Heart left ventricle (tissue), 16 donors: ENCODE data around the gene TFB1M. TPM values are rescaled to one million over a fixed set of nuclear protein-coding genes. Genes with fewer than 3 reads are reported as not detected.

ENCODE experiments used
- ATAC-seq, 4 donors: fragments of 200-7000 bp; cut with Tn5 transposase; one replicate each; pipeline ENCODE4 v1.9.1; 2020 to 2022; ENCODE audit warnings: moderate library complexity in 4 of 4, mild to moderate bottlenecking in 3 of 4, moderate number of reproducible peaks in 1 of 4
- DNase-seq, 5 donors: peaks; one replicate each; pipeline ENCODE4 v3.0.0-alpha.2; 2020
- H3K27ac ChIP-seq, 12 donors: fragments of 200-600 bp; sonication (generic) in 4 of 12; one replicate each; pipeline versions ENCODE4 v1.5.0 to v1.8.0; 2016 to 2022; ENCODE audit warnings: mild to moderate bottlenecking in 2 of 12
- H3K27me3 ChIP-seq, 9 donors: fragments of 200-600 bp; sonication (generic) in 2 of 9; one replicate each; pipeline versions ENCODE4 v1.5.1 to v1.8.0; 2016 to 2022; ENCODE audit warnings: mild to moderate bottlenecking in 3 of 9
- H3K36me3 ChIP-seq, 9 donors: fragments of 200-600 bp; sonication (generic) in 2 of 9; one replicate each; pipeline versions ENCODE4 v1.5.0 to v1.8.0; 2018 to 2022; ENCODE audit warnings: mild to moderate bottlenecking in 2 of 9
- H3K4me1 ChIP-seq, 12 donors: fragments of 200-600 bp; sonication (generic) in 4 of 12; one replicate each; pipeline versions ENCODE4 v1.5.0 to v1.8.0; 2016 to 2022; ENCODE audit warnings: mild to moderate bottlenecking in 3 of 12
- H3K4me3 ChIP-seq, 12 donors: fragments of 200-600 bp; sonication (generic) in 4 of 12; one replicate each; pipeline versions ENCODE4 v1.5.0 to v1.8.0; 2017 to 2022; ENCODE audit warnings: mild to moderate bottlenecking in 9 of 12, moderate library complexity in 4 of 12
- H3K9me3 ChIP-seq, 12 donors: fragments of 200-600 bp; sonication (generic) in 4 of 12; one replicate each; pipeline versions ENCODE4 v1.5.0 to v1.8.0; 2016 to 2022; ENCODE audit warnings: mild to moderate bottlenecking in 1 of 12
- CTCF ChIP-seq, 12 donors: fragments of 200-600 bp; sonication (generic) in 4 of 12; IDR thresholded peaks; one replicate each; pipeline versions ENCODE4 v1.5.0 to v1.8.0; 2018 to 2022; ENCODE audit warnings: antibody characterized with exemption in 12 of 12, mild to moderate bottlenecking in 5 of 12
- POLR2A ChIP-seq, 2 donors: fragments of 450-650 bp; IDR thresholded peaks; one replicate each; pipeline ENCODE4 v1.6.1; 2017; ENCODE audit warnings: antibody characterized with exemption in 2 of 2, mild to moderate bottlenecking in 2 of 2, moderate library complexity in 2 of 2
- WGBS, 4 donors: extraction: QIAGEN DNeasy Blood & Tissue Kit in 2 of 4; methylation state at CpG; one replicate each; pipeline versions ENCODE4 v1.1.5 to v1.1.7; 2013 to 2018; 5-methylcytosine and 5-hydroxymethylcytosine counted together
- intact Hi-C, 10 donors: fragments of 100-400 bp; cut with DNase I; formaldehyde crosslinking; loops; one replicate each; pipeline versions ENCODE4 v1.11.1 to v1.14.2; 2022
- polyA plus RNA-seq, 2 donors: library from polyadenylated mRNA; stranded (reverse); fragments of 200-250 nt; gene quantifications; one replicate each; pipeline ENCODE4 v1.2.3, GENCODE V29; 2013
- total RNA-seq, 9 donors: library from RNA; depleted of rRNA in 2 of 9; stranded (reverse); fragments of >200 nt in 2 of 9; fragmentation: NEBNext Ultra II Directional in 3 of 9; extraction: Animal tissue kit (Norgen Biotek cat#: 25700) in 3 of 9; gene quantifications; one replicate each; pipeline versions ENCODE4 v1.1.0 to v1.2.4, GENCODE V29; 2016 to 2023
- donor health status: ischemic (EF 13 %, LVEDD 7.1; RV severe dilation, severe dysfunction).
- donor health status: healthy with polysubstance abuse.
- donor health status: DM: no; HTN: yes; CAD: no.
- donor health status: DM: no; HTN: no; CAD: no.
- donor health status: ischemic (EF 25% LVEDD 6.9; RV normal size, moderate dysfunction).
- donor health status: ischemic (EF 25% LVEDD 5.7; RV mildly dilated, moderate dysfunction).
- donor health status: healthy.
- donor health status: DM: yes; HTN: yes; CAD: no.
- donor health status: ischemic (EF 35%, LVEDD 5.7; RV mildly dilated, moderate dysfunction).
- donor health status: nonischemic (EF 11% LVEDD 7.7; RV severe dilation, severe dysfunction).
- donor health status: DM: yes; HTN: yes; CAD: no.
- donor health status: PGD.
- donor health status: ischemic (EF 29% LVEDD 5.4; RV normal size, mild dysfunction).
- donor health status: nonischemic (EF 23%, LVEDD 6.1; RV moderate dilation, normal function).

Gene TFB1M
- total and polyA plus RNA-seq, 11 donors, result 11.4 to 24.5 (median 17.6) TPM

- 49 to 68% (median 64%) methylated on average over 2 of the region's 2 CpGs for WGBS, 4 donors
- TF ChIP-seq POLR2A (IDR thresholded peaks at IDR 0.05), result no peak
- TF ChIP-seq CTCF (IDR thresholded peaks at IDR 0.05), result peak in 2 of 12 donors; percentile 10 to 13
- Histone ChIP-seq H3K9me3 (no peaks in the 10 kb centered on the region), H3K27ac (peak overlapping the region in 6 of 12 donors; percentile 12 to 38 (median 14)), H3K4me3 (no peak overlapping the region), H3K4me1 (peaks cover 0 to 12% (median 0%) of the 10 kb centered on the region in 12 donors), H3K27me3 (no peaks in the 10 kb centered on the region), H3K36me3 (peaks cover 0 to 64% (median 47%) of the 10 kb centered on the region in 9 donors)
- ATAC-seq (peak in 2 of 4 donors; percentile 42 to 48), DNase-seq (no peak)
- intact Hi-C loops, result no loop called here
Measured at GRCh38 chr6:155287762-155288161, 26.5 kb downstream of the TFB1M start.

- H3K27ac ChIP-seq, result no peak overlapping the region
- DNase-seq (no peak), ATAC-seq (no peak)
- H3K36me3 ChIP-seq, result peaks cover 0 to 67% (median 36%) of the 10 kb centered on the region in 9 donors
- H3K27me3 ChIP-seq, result no peaks in the 10 kb centered on the region
- peaks cover 0 to 16% (median 1%) of the 10 kb centered on the region in 12 donors for H3K4me1 ChIP-seq
- intact Hi-C loops, result no loop called here
- no peak overlapping the region for H3K4me3 ChIP-seq
- H3K9me3 ChIP-seq, result no peaks in the 10 kb centered on the region
- 89 to 92% (median 92%) methylated on average over 4 of the region's 4 CpGs for WGBS, 4 donors
- TF ChIP-seq CTCF (IDR thresholded peaks at IDR 0.05), result no peak
- TF ChIP-seq POLR2A (IDR thresholded peaks at IDR 0.05), result no peak
Measured at GRCh38 chr6:155284775-155285174, 29.5 kb downstream of the TFB1M start.

- peak in 2 of 4 donors; percentile 33 to 57 for ATAC-seq
- peak overlapping the region in 7 of 12 donors; percentile 8 to 64 (median 35) for H3K27ac ChIP-seq
- peaks cover 0 to 52% (median 16%) of the 10 kb centered on the region in 12 donors for H3K4me1 ChIP-seq
- H3K27me3 ChIP-seq, result no peaks in the 10 kb centered on the region
- TF ChIP-seq CTCF (IDR thresholded peaks at IDR 0.05) (no peak), POLR2A (IDR thresholded peaks at IDR 0.05) (no peak)
- intact Hi-C loops, result no loop called here
- DNase-seq, result no peak
- peaks cover 0 to 23% (median 5%) of the 10 kb centered on the region in 9 donors for H3K36me3 ChIP-seq
- H3K9me3 ChIP-seq, result no peaks in the 10 kb centered on the region
- WGBS, 4 donors, result 76 to 83% (median 80%) methylated on average over 5 of the region's 5 CpGs
- no peak overlapping the region for H3K4me3 ChIP-seq
Measured at GRCh38 chr6:155278319-155279049, 35.8 kb downstream of the TFB1M start.

GRCh38 chr6:155276638-155277037 is 37.6 kb downstream of the TFB1M start:
- H3K27ac ChIP-seq, result peak overlapping the region; percentile 18 to 76 (median 57)
- H3K36me3 ChIP-seq, result peaks cover 0 to 11% (median 2%) of the 10 kb centered on the region in 9 donors
- TF ChIP-seq CTCF (IDR thresholded peaks at IDR 0.05), result no peak
- no peak for TF ChIP-seq POLR2A (IDR thresholded peaks at IDR 0.05)
- peak; percentile 31 to 56 (median 48) for ATAC-seq
- H3K27me3 ChIP-seq, result no peaks in the 10 kb centered on the region
- intact Hi-C loops, result no loop called here
- DNase-seq, result no peak
- H3K4me3 ChIP-seq, result no peak overlapping the region
- no peaks in the 10 kb centered on the region for H3K9me3 ChIP-seq
- peaks cover 0 to 70% (median 26%) of the 10 kb centered on the region in 12 donors for H3K4me1 ChIP-seq
